ENCODE results near the gene S100A6. TPM values are rescaled to one million over a fixed set of nuclear protein-coding genes. Genes with fewer than 3 reads are reported as not detected.

Gene S100A6
- total RNA-seq, 1 experiment from 2014 or later = 1,633 TPM

DNA sequence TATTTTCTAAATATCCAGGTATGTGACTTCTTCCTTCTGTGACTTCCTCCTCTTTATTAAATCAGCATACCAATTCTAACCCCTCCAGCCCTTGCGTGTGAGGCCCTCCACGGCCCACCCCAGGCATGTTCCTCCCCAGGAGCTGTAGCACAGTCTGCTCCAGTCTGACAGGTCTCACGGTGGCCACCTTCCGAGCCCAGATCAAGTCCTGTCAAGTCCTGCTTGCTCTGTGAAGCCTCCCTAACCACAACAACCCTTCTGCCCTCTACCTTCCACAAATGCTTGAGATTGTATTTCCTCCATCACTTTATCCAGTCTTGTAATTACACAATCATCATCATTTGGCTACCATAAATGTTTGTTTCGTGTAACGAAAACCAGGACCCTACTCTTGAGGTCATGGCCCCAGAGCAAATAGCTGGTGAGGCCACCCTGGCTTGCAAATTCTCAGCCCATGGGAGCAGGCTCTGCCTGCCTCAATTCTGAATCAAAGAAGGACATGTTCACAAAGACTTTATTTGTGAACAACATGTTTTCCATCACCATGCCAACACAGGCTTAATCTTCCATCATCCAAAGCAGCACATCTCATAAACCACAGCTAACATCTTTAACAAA lies 42.3 kb downstream of the S100A6 start (continued):
- TF ChIP-seq TCF7L2 (IDR thresholded peaks at IDR 0.05; ENCODE audit: borderline replicate concordance, extremely low read depth, insufficient read depth, insufficient read length) = no peak
- TF ChIP-seq ELF1 (IDR thresholded peaks at IDR 0.05; ENCODE audit: borderline replicate concordance, low read depth) = no peak
- TF ChIP-seq ZFX (IDR thresholded peaks at IDR 0.05) = no peak
- no peak for TF ChIP-seq SRF (IDR thresholded peaks at IDR 0.05; ENCODE audit: low read depth)
- TF ChIP-seq, protein P1, sequence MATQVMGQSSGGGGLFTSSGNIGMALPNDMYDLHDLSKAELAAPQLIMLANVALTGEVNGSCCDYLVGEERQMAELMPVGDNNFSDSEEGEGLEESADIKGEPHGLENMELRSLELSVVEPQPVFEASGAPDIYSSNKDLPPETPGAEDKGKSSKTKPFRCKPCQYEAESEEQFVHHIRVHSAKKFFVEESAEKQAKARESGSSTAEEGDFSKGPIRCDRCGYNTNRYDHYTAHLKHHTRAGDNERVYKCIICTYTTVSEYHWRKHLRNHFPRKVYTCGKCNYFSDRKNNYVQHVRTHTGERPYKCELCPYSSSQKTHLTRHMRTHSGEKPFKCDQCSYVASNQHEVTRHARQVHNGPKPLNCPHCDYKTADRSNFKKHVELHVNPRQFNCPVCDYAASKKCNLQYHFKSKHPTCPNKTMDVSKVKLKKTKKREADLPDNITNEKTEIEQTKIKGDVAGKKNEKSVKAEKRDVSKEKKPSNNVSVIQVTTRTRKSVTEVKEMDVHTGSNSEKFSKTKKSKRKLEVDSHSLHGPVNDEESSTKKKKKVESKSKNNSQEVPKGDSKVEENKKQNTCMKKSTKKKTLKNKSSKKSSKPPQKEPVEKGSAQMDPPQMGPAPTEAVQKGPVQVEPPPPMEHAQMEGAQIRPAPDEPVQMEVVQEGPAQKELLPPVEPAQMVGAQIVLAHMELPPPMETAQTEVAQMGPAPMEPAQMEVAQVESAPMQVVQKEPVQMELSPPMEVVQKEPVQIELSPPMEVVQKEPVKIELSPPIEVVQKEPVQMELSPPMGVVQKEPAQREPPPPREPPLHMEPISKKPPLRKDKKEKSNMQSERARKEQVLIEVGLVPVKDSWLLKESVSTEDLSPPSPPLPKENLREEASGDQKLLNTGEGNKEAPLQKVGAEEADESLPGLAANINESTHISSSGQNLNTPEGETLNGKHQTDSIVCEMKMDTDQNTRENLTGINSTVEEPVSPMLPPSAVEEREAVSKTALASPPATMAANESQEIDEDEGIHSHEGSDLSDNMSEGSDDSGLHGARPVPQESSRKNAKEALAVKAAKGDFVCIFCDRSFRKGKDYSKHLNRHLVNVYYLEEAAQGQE (IDR thresholded peaks at IDR 0.05; ENCODE audit: low read depth) = no peak
- no peak for TF ChIP-seq EZH2 (IDR thresholded peaks at IDR 0.05)

DNA sequence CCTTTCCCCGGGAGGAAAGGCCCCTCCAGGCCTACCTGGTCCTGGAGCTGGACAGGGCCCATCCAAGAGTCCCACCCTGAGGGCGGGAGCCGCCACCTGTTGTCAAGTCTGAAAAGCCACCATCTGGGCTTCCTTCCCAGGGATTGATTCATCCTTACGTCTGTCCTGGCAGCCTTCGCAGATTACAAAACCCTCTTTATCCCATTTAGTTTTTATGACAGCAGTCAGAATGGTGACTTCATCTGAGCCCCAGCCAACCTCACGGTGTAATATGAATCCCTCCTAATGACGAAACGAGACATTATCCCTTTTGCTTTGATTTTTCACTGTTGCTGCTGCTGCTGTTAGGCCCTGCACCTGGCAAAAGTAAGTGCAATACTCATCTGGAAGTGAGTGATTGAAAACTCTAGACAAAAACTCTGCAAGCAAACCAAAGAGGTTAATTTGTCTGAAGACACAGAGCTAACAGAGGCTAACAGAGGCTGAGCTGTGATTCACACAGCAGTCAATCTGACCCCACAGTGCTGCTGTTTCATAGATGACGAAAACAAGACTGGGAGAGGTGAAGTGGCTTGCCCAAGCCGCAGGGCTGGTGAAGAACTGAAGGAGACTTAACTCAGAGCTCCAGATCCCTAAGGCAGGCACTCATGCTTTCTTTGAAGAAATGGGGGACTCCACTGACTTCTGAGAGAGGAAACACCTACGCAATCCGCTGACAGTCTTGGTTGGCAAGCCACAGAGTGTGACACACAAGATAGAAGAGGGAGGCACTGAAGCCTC lies 45.3 kb downstream of the S100A6 start:
- ATAC-seq (peak; percentile 77), DNase-seq (ENCODE audit: low read depth, low spot score) (peak; percentile 93)
- Histone ChIP-seq H3K27me3 (ENCODE audit: insufficient read depth, low read length) (no peaks in the 10 kb centered on the region), H3K9me2 (ENCODE audit: insufficient read depth) (no peaks in the 10 kb centered on the region), H4K20me1 (ENCODE audit: insufficient read depth) (no peaks in the 10 kb centered on the region), H3K4me2 (ENCODE audit: low read length) (peak overlapping the region; percentile 74), H3K4me3 (replicated peaks in 1 of 2; ENCODE audit: low read depth in 1 of 2, low read length in 2 of 2) (peak overlapping the region in 1 of 2 experiments; percentile 43; a peak in 2 of 4 replicates), H3K36me3 (ENCODE audit: control insufficient read depth in 1 of 2, insufficient read depth in 2 of 2, low read length in 2 of 2) (no peaks in the 10 kb centered on the region), H3K79me2 (ENCODE audit: insufficient read depth, low read length) (no peaks in the 10 kb centered on the region), H3K9me3 (ENCODE audit: control insufficient read depth in 1 of 2, insufficient read depth in 1 of 2, low read depth in 1 of 2, low read length in 2 of 2) (no peaks in the 10 kb centered on the region), H3K9ac (ENCODE audit: low read length) (peak overlapping the region; percentile 24; the same call in 1 of the 2 replicates), H3K4me1 (ENCODE audit: control insufficient read depth in 1 of 2, insufficient read depth in 2 of 2, low read length in 2 of 2) (peaks cover 3 to 28% of the 10 kb centered on the region in 2 experiments; a peak in 3 of 4 replicates), H3K27ac (ENCODE audit: low read depth, low read length) (no peak overlapping the region), H2AFZ (ENCODE audit: low read depth, low read length, poor library complexity, severe bottlenecking) (peak overlapping the region; percentile 100)
- RAD21 ChIA-PET (ENCODE audit: low non-redundant PET in 1 of 2, low total read pairs in 2 of 2, uncharacterized antibody in 2 of 2, unreplicated experiment in 2 of 2) = no interaction called here
- BruUV-seq (replicated peaks) = no TSS peak
- CTCF ChIA-PET = interaction anchor here (1.0 to 1.6 kb wide), 2 partner anchors 137 to 139 kb away, joined by 5 to 8 read pairs; no protein-coding TSS in a partner anchor
- POLR2A ChIA-PET = interaction anchor here (0.6 kb wide), 1 partner anchor 133 kb away, joined by 3 read pairs; no protein-coding TSS in a partner anchor
- intact Hi-C loops (cut with micrococcal nuclease) = no loop called here
- TF ChIP-seq YY1 (IDR thresholded peaks at IDR 0.05; ENCODE audit: extremely low read depth, insufficient replicate concordance, low read depth, low read length) (peak; percentile 37), EZH2 (IDR thresholded peaks at IDR 0.05) (no peak), EGR1 (IDR thresholded peaks at IDR 0.05; ENCODE audit: low read depth) (no peak), CEBPB (IDR thresholded peaks at IDR 0.05; ENCODE audit: low read depth) (peak; percentile 93), RAD21 (IDR thresholded peaks at IDR 0.05; ENCODE audit: low read depth) (peak; percentile 26; the same call in 1 of the 2 replicates), TCF7L2 (IDR thresholded peaks at IDR 0.05; ENCODE audit: borderline replicate concordance, extremely low read depth, insufficient read depth, insufficient read length) (no peak), POLR2A (IDR thresholded peaks at IDR 0.05; ENCODE audit: borderline replicate concordance, extremely low read depth, insufficient read depth, insufficient read length) (no peak), FOSL1 (IDR thresholded peaks at IDR 0.05; ENCODE audit: low read depth) (peak; percentile 68; the same call in 1 of the 2 replicates), SP1 (IDR thresholded peaks at IDR 0.05; ENCODE audit: low read depth) (peak; percentile 63; the same call in 1 of the 2 replicates), JUND (IDR thresholded peaks at IDR 0.05) (peak; percentile 58), ELF1 (IDR thresholded peaks at IDR 0.05; ENCODE audit: borderline replicate concordance, low read depth) (no peak)
- TF ChIP-seq, protein P2, sequence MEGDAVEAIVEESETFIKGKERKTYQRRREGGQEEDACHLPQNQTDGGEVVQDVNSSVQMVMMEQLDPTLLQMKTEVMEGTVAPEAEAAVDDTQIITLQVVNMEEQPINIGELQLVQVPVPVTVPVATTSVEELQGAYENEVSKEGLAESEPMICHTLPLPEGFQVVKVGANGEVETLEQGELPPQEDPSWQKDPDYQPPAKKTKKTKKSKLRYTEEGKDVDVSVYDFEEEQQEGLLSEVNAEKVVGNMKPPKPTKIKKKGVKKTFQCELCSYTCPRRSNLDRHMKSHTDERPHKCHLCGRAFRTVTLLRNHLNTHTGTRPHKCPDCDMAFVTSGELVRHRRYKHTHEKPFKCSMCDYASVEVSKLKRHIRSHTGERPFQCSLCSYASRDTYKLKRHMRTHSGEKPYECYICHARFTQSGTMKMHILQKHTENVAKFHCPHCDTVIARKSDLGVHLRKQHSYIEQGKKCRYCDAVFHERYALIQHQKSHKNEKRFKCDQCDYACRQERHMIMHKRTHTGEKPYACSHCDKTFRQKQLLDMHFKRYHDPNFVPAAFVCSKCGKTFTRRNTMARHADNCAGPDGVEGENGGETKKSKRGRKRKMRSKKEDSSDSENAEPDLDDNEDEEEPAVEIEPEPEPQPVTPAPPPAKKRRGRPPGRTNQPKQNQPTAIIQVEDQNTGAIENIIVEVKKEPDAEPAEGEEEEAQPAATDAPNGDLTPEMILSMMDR (IDR thresholded peaks at IDR 0.05 in 2 of 3, conservative IDR thresholded peaks at IDR 0.05 in 1 of 3; ENCODE audit: borderline replicate concordance in 1 of 3, insufficient read depth in 1 of 3, low read depth in 2 of 3, low read length in 2 of 3) = 0 out of 6 replicates have a peak, but pooled peaks of 1 of the 3 experiments have one; percentile 6

Measured in HCT116 (cell line).